ENCODE data around the gene CCDC134. TPM values are rescaled to one million over a fixed set of nuclear protein-coding genes. Genes with fewer than 3 reads are reported as not detected.

CCDC134 gene
- total and polyA plus RNA-seq, 7 donors, result 2.2 to 7.8 (median 4.9) TPM

GRCh38 chr22:41826021-41826420 lies 25.5 kb downstream of the CCDC134 start:
- no peaks in the 10 kb centered on the region for H3K9me3 ChIP-seq
- peak overlapping the region; percentile 74 for H3K27ac ChIP-seq
- DNase-seq (no peak), ATAC-seq (peak in 3 of 4 donors; percentile 1 to 10 (median 9))
- H3K27me3 ChIP-seq (ENCODE audit: insufficient read depth in 3 of 3, low read length in 2 of 3), result no peaks in the 10 kb centered on the region
- H3K36me3 ChIP-seq (ENCODE audit: insufficient read depth in 1 of 2, low read depth in 1 of 2), result peaks cover 0 to 4% of the 10 kb centered on the region in 2 donors
- H3K4me1 ChIP-seq, result peaks cover 28% of the 10 kb centered on the region
- WGBS, 3 donors, result 46 to 50% (median 49%) methylated on average over 3 of the region's 3 CpGs
- TF ChIP-seq, protein P1, sequence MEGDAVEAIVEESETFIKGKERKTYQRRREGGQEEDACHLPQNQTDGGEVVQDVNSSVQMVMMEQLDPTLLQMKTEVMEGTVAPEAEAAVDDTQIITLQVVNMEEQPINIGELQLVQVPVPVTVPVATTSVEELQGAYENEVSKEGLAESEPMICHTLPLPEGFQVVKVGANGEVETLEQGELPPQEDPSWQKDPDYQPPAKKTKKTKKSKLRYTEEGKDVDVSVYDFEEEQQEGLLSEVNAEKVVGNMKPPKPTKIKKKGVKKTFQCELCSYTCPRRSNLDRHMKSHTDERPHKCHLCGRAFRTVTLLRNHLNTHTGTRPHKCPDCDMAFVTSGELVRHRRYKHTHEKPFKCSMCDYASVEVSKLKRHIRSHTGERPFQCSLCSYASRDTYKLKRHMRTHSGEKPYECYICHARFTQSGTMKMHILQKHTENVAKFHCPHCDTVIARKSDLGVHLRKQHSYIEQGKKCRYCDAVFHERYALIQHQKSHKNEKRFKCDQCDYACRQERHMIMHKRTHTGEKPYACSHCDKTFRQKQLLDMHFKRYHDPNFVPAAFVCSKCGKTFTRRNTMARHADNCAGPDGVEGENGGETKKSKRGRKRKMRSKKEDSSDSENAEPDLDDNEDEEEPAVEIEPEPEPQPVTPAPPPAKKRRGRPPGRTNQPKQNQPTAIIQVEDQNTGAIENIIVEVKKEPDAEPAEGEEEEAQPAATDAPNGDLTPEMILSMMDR (IDR thresholded peaks at IDR 0.05), result no peak
- intact Hi-C loops (cut with DNase I), result no loop called here
- peak overlapping the region; percentile 11 for H3K4me3 ChIP-seq

- WGBS, 3 donors, result 27 to 51% (median 30%) methylated on average over 11 of the region's 11 CpGs
- intact Hi-C loops (cut with DNase I), result no loop called here
These were observed 26.2 kb downstream of the CCDC134 start for GRCh38 chr22:41826430-41827383.

GRCh38 chr22:41827671-41828070 lies 27.2 kb downstream of the CCDC134 start:
- H3K36me3 ChIP-seq (ENCODE audit: insufficient read depth in 1 of 2, low read depth in 1 of 2), result peaks cover 0 to 4% of the 10 kb centered on the region in 2 donors
- no peaks in the 10 kb centered on the region for H3K9me3 ChIP-seq
- peaks cover 28% of the 10 kb centered on the region for H3K4me1 ChIP-seq
- H3K27ac ChIP-seq, result peak overlapping the region; percentile 74
- ATAC-seq, result peak; percentile 15 to 64 (median 30)
- 33 to 53% (median 43%) methylated on average over 6 of the region's 6 CpGs for WGBS, 3 donors
- no peak overlapping the region for H3K4me3 ChIP-seq
- DNase-seq, result no peak
- H3K27me3 ChIP-seq (ENCODE audit: insufficient read depth in 3 of 3, low read length in 2 of 3), result no peaks in the 10 kb centered on the region
- TF ChIP-seq, protein P1 (IDR thresholded peaks at IDR 0.05), result no peak
- intact Hi-C loops (cut with DNase I), result no loop called here

More at GRCh38 chr22:41826430-41827383, 26.2 kb downstream of the CCDC134 start:
- Histone ChIP-seq H3K36me3 (ENCODE audit: insufficient read depth in 1 of 2, low read depth in 1 of 2) (peaks cover 0 to 4% of the 10 kb centered on the region in 2 donors), H3K9me3 (no peaks in the 10 kb centered on the region), H3K27ac (peak overlapping the region; percentile 74), H3K27me3 (ENCODE audit: insufficient read depth in 3 of 3, low read length in 2 of 3) (no peaks in the 10 kb centered on the region), H3K4me1 (peaks cover 28% of the 10 kb centered on the region), H3K4me3 (peak overlapping the region; percentile 11)
- TF ChIP-seq, protein P1 (IDR thresholded peaks at IDR 0.05), result no peak
- ATAC-seq (peak; percentile 64 to 87 (median 81)), DNase-seq (peak; percentile 54 to 72)

GRCh38 chr22:41828516-41828915 lies 28.0 kb downstream of the CCDC134 start:
- intact Hi-C loops (cut with DNase I), result no loop called here
- Histone ChIP-seq H3K4me3 (no peak overlapping the region), H3K36me3 (ENCODE audit: insufficient read depth in 1 of 2, low read depth in 1 of 2) (peaks cover 0 to 3% of the 10 kb centered on the region in 2 donors), H3K27me3 (ENCODE audit: insufficient read depth in 3 of 3, low read length in 2 of 3) (no peaks in the 10 kb centered on the region), H3K9me3 (no peaks in the 10 kb centered on the region), H3K27ac (no peak overlapping the region), H3K4me1 (peaks cover 28% of the 10 kb centered on the region)
- ATAC-seq (no peak), DNase-seq (no peak)
- WGBS, 3 donors, result 89 to 94% (median 93%) methylated on average over 4 of the region's 4 CpGs
- TF ChIP-seq, protein P1 (IDR thresholded peaks at IDR 0.05), result no peak
